ENCODE results near the gene GPHA2.
A peak's percentile ranks its signal among the peaks of the same experiment; 100 is the strongest.

The GPHA2 gene

GRCh38 chr11:64930340-64930739, 5.4 kb downstream of the GPHA2 start:
- DNase-seq (ENCODE audit: low spot score), result no peak

DNA sequence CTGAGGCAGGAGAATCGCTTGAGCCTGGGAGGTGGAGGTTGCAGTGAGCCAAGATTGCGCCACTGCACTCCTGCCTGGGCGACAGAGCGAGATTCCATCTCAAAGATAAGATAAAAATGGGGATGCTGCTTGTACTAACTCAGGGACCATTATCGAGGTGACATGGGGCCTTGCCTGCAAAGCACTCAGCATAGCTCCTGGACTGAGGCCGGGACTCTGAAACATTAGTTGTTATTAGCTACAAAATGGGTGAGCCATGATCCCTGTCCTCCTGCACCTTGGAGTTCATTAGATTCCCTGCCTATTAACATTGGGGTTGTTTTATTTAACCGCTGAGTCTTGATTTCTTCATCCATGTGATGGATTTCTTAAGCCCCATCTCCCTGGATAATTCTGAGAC, 6.1 kb downstream of the GPHA2 start:
- no peak for DNase-seq (ENCODE audit: low spot score)

DNA sequence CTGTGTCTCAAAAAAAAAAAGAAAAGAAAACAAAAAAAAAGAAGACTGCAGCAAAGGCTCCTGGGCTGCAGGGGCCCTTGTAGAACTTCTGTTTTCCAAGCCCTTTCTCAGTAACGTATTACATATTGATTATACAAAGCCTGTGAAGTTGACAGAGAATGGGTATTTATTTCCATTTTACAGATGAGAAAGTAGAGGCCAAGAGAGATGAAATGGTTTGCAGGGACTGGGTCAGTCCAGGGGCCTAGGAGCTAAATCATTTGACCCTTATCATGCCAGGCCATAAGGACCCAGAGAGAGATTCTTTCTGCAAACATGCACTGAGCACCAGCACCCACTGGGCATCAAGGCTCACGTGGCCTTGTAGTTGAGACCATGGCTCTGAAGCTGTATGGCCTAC, 6.7 kb downstream of the GPHA2 start:
- no peak for DNase-seq (ENCODE audit: low spot score)

DNA sequence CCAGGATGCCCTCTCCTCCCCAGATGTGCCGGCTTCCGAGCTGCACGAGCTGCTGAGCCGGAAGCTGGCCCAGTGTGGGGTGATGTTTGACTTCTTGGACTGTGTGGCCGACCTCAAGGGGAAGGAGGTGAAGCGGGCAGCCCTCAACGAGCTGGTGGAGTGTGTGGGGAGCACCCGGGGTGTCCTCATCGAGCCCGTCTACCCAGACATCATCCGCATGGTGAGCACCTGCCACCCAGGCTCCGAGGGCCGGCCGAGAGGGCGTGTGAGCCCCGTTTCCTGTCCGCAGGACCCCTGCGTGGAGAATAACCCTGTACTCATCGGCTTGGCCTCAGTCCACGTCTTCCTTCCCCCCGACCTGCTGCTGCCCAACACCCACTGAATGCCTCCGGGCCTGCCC, 9.0 kb downstream of the GPHA2 start:
- DNase-seq (ENCODE audit: low spot score), result no peak

- DNase-seq (ENCODE audit: low spot score), result no peak
These were observed 9.9 kb downstream of the GPHA2 start for GRCh38 chr11:64925536-64926436.

- DNase-seq (ENCODE audit: low spot score), result peak; percentile 4
These were observed 10.8 kb downstream of the GPHA2 start for GRCh38 chr11:64924910-64925284.

DNA sequence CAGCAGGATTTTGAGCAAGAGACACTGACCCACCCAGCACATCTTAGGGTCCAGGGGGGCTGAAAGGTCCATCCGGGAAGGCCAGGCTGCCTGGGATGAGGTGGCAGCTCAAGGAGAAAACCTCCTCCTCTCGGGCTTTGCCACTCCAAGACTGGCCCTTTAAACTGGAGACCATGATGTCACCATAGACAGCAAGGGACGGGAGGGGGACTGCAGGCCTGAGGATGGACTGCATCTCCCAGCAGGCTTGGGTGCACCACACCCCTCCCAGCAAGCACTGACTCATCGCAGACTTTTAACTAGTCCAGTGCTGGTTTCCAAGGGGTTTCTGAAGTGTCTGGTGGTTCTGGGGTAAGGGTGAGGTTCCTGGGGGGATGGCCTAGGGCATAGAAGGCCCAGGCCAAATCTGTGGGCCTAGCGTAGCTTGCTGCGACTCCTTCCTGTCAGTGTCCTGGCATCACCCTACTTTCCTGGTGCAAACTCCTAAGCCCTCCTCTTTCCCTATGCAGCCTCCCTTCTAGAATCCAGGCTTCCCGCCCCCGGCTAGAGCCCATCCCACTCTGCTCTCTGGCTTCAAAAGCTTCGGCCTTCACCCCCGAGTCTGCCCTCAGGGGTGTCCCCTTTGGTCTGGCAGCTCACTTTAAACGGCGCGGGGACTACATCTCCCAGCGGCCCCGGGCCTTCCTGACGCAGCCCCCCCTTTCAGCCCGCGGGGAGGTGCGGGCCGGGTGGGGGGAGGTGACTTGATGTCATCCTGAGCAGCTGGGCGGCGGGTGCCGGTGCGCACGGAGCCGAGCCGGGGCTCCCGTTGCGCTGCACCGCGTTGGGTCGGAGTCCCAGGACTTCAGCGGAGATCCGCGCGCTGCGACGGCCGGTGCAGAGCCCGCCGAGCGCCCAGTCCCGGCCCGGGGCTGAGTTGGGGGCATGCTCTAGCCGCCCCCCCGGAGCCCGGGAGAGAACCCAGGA, 11.5 kb downstream of the GPHA2 start, which contains the start of gene PPP2R5B:
PPP2R5B (plus strand) TSS at position 746 of the 966 bp plus-strand sequence. CDS start 1,046 bp downstream, outside the sequence.
- peak; percentile 95 for DNase-seq (ENCODE audit: low spot score)

GRCh38 chr11:64923151-64923661, 12.5 kb downstream of the GPHA2 start:
- DNase-seq (ENCODE audit: low spot score), result no peak

- DNase-seq (ENCODE audit: low spot score), result no peak
These were observed 14.3 kb downstream of the GPHA2 start for GRCh38 chr11:64921384-64921783.

DNA sequence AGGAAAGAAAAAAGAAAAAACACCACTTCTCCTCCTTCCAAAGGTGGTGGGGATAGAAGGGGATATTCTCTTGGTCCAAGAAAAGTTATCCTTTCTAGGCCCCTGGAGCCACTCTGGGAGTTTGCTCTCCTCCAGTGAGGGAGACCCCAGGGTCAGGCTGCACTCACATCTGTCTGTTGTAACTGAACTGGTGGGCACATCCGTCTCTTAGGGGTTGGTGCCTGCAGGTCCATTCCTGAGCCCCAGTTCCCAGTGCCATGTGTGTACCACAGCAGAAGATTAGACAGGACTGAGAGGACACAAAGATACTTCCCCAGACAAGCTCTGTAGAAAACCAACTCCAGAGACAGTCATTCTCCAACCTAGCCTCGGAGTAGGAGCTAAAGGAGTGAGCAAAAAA, 15.6 kb downstream of the GPHA2 start:
- DNase-seq (ENCODE audit: low spot score), result no peak

DNA sequence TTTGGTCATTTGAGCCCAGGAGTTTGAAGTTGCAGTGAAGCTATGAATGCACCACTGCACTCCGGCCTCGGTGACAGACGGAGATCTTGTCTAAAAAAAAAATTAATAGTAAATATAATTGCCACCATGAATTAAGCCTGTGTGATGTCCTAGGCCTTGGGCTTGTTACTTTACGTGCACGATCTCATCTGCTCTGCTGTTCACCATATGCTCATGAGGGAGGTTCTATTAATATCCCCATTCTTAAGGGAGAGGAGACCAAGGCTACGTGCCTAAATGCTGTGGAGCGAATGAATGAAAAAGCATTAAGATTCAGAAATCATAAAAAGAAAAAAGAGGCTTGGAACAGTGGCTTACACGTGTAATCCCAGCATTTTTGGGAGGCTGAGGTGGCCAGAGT, 16.1 kb downstream of the GPHA2 start:
- DNase-seq (ENCODE audit: low spot score), result no peak

DNA sequence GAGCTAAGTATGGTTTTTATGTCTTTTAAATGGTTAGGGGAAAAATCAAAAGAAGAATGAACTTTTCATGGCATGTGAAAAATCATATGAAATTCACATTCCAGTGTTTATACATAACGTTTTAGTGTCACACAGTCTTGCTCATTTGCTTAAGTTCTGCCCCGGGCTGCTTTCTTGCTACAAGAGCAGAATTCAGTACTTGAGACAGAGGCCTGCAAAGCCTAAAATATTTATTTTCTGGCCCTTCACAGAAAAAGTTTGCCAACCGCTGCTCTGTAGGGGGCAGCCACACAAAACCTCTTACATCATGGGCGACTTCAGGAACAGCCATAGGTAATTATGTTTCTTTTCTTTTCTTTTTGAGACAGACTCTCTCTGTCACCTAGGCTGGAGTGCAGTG, 17.7 kb downstream of the GPHA2 start:
- peak; percentile 49 for DNase-seq (ENCODE audit: low spot score)

- DNase-seq (ENCODE audit: low spot score), result no peak
These were observed 18.1 kb downstream of the GPHA2 start for GRCh38 chr11:64917663-64917995.

GRCh38 chr11:64916775-64917662, 18.7 kb downstream of the GPHA2 start, which contains the start of gene ATG2A:
Gene ATG2A (minus strand): TSS chr11:64917209. CDS start chr11:64917135, 74 bp downstream.
- peak; percentile 100 for DNase-seq (ENCODE audit: low spot score)

- peak; percentile 55 for DNase-seq (ENCODE audit: low spot score)
These were observed 19.5 kb downstream of the GPHA2 start for GRCh38 chr11:64916040-64916774.

DNA sequence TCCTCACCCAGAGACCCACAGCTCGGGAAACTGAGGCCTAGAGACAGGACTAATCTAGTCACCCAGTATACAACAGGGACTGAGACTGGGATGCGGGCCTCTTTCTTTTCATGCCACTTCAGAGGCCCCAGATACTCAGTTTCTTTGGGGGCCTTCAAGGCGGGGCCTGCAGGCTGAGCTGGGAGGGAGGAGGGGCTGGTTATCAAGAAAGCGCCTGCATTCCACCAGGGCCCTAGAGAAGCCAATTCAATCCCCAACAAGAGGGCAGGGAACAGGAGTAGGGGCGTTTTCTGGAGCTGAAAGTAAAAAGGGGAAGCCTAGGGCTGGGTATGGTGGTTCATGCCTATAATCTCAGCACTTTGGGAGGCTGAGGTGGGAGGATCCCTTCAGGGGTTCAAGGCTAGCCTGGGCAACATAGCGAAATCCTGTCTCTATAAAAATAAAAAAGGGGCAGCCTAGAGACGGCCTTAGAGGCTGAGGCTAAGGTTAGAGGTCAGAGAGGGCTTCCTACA, 20.3 kb downstream of the GPHA2 start:
- DNase-seq (ENCODE audit: low spot score), result no peak

DNA sequence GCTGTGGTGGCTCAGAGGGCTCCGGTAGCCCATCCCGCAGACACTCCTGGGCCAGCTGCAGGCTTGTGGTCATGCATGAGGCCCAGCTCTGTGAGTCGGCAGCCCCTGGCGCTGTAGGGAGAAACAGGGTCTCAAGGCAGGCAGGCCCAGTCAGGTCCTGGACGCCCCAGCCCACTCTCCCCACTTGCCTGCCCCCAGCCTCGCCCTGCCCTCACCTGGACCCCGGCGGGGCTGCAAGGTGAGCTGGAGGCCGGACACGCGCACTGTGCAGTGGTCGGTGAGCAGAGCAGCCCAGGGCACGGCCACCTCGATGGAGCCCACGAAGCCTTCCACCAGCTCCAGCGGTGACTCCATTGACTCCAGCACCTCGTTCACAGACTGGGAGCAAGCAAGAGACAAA, 21.6 kb downstream of the GPHA2 start:
- no peak for DNase-seq (ENCODE audit: low spot score)

- no peak for DNase-seq (ENCODE audit: low spot score)
These were observed 22.4 kb downstream of the GPHA2 start for GRCh38 chr11:64913171-64913727.

GRCh38 chr11:64911689-64912088, 24.0 kb downstream of the GPHA2 start:
- DNase-seq (ENCODE audit: low spot score), result no peak

DNA sequence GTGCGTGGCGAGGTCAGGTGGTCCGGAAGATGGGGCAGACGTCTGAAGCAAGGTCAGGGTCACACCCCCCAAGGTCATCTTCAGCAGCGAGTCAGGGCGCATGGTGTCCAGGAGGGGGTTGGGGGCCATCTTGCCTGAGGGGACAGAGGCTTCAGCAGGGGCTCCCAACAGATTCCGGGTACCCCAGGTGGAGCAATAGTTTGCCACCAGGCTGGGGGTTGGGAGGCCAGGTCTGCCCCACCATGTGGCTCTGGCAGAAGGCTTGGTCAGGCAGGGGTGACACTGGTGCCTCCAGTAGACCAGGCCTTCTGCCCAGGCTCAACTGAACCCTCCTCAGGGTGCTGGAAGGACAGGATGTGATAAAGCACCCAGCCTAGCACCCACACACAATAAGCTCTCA, 24.6 kb downstream of the GPHA2 start:
- no peak for DNase-seq (ENCODE audit: low spot score)
